Panc1 (cell line): Measurements from ENCODE around the gene POU2AF3. TPM values are rescaled to one million over a fixed set of nuclear protein-coding genes. Genes with fewer than 3 reads are reported as not detected.

Experiments
- ATAC-seq: fragments of 200-7000 bp; cut with Tn5 transposase; 2 replicates; pipeline ENCODE4 v1.9.1; 2020; ENCODE audit warnings: mild to moderate bottlenecking, moderate library complexity
- BruUV-seq: library from RNA; stranded (reverse); fragments of 400-500 nt; replicated peaks from 2 replicates; lab custom pipeline; 2021; lab: Mats Ljungman, UMichigan
- CTCF ChIA-PET: fragments of 300-600 bp; sonication (Branson Sonifier 250); formaldehyde crosslinking; loops from one replicate; lab custom pipeline; 2022; ENCODE audit warnings: antibody characterized with exemption; lab: Charles Lee
- POLR2A ChIA-PET: fragments of 300-600 bp; sonication (Branson Sonifier 250); formaldehyde crosslinking; loops from one replicate; lab custom pipeline; 2022; ENCODE audit warnings: antibody characterized with exemption; lab: Charles Lee
- DNase-seq: peaks from one replicate; pipeline ENCODE4 v3.0.0-alpha.2; 2010; ENCODE audit warnings: low read depth, low spot score
- H3K27ac ChIP-seq: 2 replicates; pipeline ENCODE4 v1.5.1; 2011; ENCODE audit warnings: mild to moderate bottlenecking, low read length, inconsistent platforms
- H3K27me3 ChIP-seq: fragments of 200-500 bp; sonication (Bioruptor generic); 2 replicates; pipeline ENCODE4 v1.6.0; 2014; ENCODE audit warnings: low read length, inconsistent platforms; ENCODE audit not compliant: control insufficient read depth, insufficient read depth
- H3K36me3 ChIP-seq: fragments of 200-500 bp; sonication (Bioruptor generic); 2 replicates; pipeline ENCODE4 v1.5.1; 2014; ENCODE audit warnings: inconsistent platforms, mild to moderate bottlenecking, low read length, moderate library complexity; ENCODE audit not compliant: control insufficient read depth, insufficient read depth
- H3K4me1 ChIP-seq: 2 replicates; pipeline ENCODE4 v1.5.1; 2011; ENCODE audit warnings: inconsistent platforms, mild to moderate bottlenecking, low read length, moderate library complexity; ENCODE audit not compliant: control insufficient read depth, insufficient read depth
- H3K4me3 ChIP-seq, 2 experiments: 2 replicates each; pipeline ENCODE4 v1.5.1; 2011 to 2012; ENCODE audit warnings: low read depth in 2 of 2, low read length in 2 of 2, mild to moderate bottlenecking in 2 of 2, inconsistent platforms in 1 of 2, moderate library complexity in 1 of 2
- H3K9me3 ChIP-seq: fragments of 200-500 bp; sonication (Bioruptor generic); 2 replicates; pipeline ENCODE4 v1.5.1; 2014; ENCODE audit warnings: low read depth, mild to moderate bottlenecking, inconsistent platforms, low read length, moderate library complexity; ENCODE audit not compliant: control insufficient read depth, insufficient read depth
- POLR2AphosphoS5 ChIP-seq: IDR thresholded peaks from 2 replicates; pipeline ENCODE4 v1.6.1; 2012; ENCODE audit warnings: mild to moderate bottlenecking, low read depth, low read length, moderate library complexity
- REST ChIP-seq, 2 experiments: IDR thresholded peaks; 2 replicates each; pipeline ENCODE4 v1.6.1; 2011 to 2012; ENCODE audit warnings: low read depth in 2 of 2, control low read depth in 1 of 2, low read length in 1 of 2, mild to moderate bottlenecking in 1 of 2, moderate library complexity in 1 of 2; ENCODE audit not compliant: insufficient read depth in 1 of 2
- SIN3A ChIP-seq: IDR thresholded peaks from 2 replicates; pipeline ENCODE4 v1.6.1; 2012; ENCODE audit warnings: low read depth, mild to moderate bottlenecking, low read length, moderate library complexity, borderline replicate concordance; ENCODE audit not compliant: insufficient read depth
- TCF7L2 ChIP-seq: IDR thresholded peaks from 2 replicates; pipeline ENCODE4 v1.6.1; 2011; ENCODE audit warnings: mild to moderate bottlenecking, low read depth, low read length, inconsistent platforms
- in situ Hi-C: cut with HindIII; loops from 2 replicates; pipeline ENCODE4 v1.10.0; 2016; ENCODE audit warnings: low sequenced_read_pairs, low pct_unique_long_range_greater_than_20kb
- intact Hi-C: fragments of 100-400 bp; cut with micrococcal nuclease; formaldehyde crosslinking; loops from one replicate; pipeline ENCODE4 v1.10.0; 2022; ENCODE audit not compliant: unreplicated experiment
- total RNA-seq: library from RNA; stranded (reverse); gene quantifications from one replicate; pipeline ENCODE4 v1.2.1, GENCODE V29; 2021; ENCODE audit not compliant: unreplicated experiment
- TF ChIP-seq, protein P1 (sequence below): fragments of 450-650 bp; IDR thresholded peaks from 2 replicates; pipeline ENCODE4 v1.5.1; 2017; ENCODE audit warnings: mild to moderate bottlenecking

POU2AF3 gene
- total RNA-seq, 1 experiment from 2014 or later = 0.64 TPM

DNA sequence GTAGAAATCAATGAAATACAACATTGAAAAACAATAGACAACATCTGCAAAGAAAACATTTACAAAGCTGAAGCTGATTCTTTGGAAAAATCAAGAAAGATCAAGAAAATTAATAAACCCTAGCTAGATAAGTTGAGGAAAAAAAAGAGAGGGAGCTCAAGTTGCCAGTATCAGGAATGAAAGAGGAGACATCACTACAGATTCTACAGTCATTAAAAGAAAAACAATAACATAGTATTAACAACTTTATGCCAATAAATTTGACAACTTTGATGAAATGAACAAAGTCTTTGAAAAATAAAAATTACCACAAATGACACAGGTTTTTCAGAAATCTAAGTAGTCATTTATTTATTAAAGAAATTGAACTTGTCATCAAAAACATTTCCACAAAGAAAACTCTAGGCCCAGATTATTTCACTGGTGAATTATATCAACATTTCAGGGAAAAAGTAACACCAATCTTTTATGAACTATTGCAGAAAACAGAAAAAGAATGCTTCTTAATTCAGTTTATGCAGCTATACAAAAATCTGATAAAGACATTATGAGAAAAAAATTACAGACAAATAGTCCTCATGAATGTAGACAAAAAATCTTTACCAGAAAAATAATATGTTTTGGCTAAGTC, 41.5 kb downstream of the POU2AF3 start:
- no peak for TF ChIP-seq POLR2AphosphoS5
- TF ChIP-seq, protein P1, sequence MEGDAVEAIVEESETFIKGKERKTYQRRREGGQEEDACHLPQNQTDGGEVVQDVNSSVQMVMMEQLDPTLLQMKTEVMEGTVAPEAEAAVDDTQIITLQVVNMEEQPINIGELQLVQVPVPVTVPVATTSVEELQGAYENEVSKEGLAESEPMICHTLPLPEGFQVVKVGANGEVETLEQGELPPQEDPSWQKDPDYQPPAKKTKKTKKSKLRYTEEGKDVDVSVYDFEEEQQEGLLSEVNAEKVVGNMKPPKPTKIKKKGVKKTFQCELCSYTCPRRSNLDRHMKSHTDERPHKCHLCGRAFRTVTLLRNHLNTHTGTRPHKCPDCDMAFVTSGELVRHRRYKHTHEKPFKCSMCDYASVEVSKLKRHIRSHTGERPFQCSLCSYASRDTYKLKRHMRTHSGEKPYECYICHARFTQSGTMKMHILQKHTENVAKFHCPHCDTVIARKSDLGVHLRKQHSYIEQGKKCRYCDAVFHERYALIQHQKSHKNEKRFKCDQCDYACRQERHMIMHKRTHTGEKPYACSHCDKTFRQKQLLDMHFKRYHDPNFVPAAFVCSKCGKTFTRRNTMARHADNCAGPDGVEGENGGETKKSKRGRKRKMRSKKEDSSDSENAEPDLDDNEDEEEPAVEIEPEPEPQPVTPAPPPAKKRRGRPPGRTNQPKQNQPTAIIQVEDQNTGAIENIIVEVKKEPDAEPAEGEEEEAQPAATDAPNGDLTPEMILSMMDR = no peak
- no peak for TF ChIP-seq REST (IDR thresholded peaks at IDR 0.05; ENCODE audit: insufficient read depth in 1 of 2, low read depth in 2 of 2, low read length in 1 of 2)
- no peak for TF ChIP-seq TCF7L2
- no peak for TF ChIP-seq SIN3A
- Histone ChIP-seq H3K4me3 (no peak overlapping the region), H3K27me3 (no peaks in the 10 kb centered on the region; the same call in 1 of the 2 replicates), H3K36me3 (no peaks in the 10 kb centered on the region), H3K9me3 (no peaks in the 10 kb centered on the region), H3K4me1 (no peaks in the 10 kb centered on the region), H3K27ac (no peak overlapping the region)
- intact Hi-C loops = no loop called here
- ATAC-seq (no peak), DNase-seq (no peak)
- BruUV-seq = no TSS peak
- ChIA-PET POLR2A (no interaction called here), CTCF (no interaction called here)
- in situ Hi-C loops = no loop called here

GRCh38 chr11:111342329-111342728, 44.0 kb downstream of the POU2AF3 start:
- no peaks in the 10 kb centered on the region for H3K4me1 ChIP-seq
- no peaks in the 10 kb centered on the region for H3K9me3 ChIP-seq
- H3K27me3 ChIP-seq = no peaks in the 10 kb centered on the region; the same call in 1 of the 2 replicates
- ChIA-PET POLR2A (no interaction called here), CTCF (no interaction called here)
- DNase-seq = no peak
- ATAC-seq = no peak
- H3K4me3 ChIP-seq = no peak overlapping the region
- BruUV-seq = no TSS peak
- TF ChIP-seq TCF7L2 = no peak
- in situ Hi-C loops (no loop called here), intact Hi-C loops (no loop called here)
- H3K27ac ChIP-seq = no peak overlapping the region
- no peaks in the 10 kb centered on the region for H3K36me3 ChIP-seq

DNA sequence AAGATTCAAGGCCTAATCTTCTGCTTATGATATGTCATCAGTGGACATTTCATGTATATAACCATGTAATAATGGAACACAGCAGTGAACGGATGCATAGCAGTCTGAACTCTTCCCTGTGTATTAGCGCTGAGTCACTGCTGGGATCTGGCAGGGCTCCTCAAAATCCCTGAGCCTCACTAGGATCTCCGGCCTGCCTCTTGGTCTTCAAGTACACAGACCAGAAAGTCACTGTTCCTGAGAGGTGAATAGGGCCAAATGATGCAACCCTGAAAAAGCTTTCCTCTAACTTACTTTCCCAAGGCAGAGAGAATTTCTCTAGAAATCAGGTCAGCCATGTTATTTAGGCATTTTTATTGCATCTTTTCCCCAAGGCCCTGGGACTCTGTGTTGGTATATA, 45.7 kb downstream of the POU2AF3 start:
- no peak for TF ChIP-seq TCF7L2
- no peak for TF ChIP-seq SIN3A
- no peak for TF ChIP-seq REST (IDR thresholded peaks at IDR 0.05; ENCODE audit: insufficient read depth in 1 of 2, low read depth in 2 of 2, low read length in 1 of 2)
- Histone ChIP-seq H3K4me1 (no peaks in the 10 kb centered on the region), H3K9me3 (no peaks in the 10 kb centered on the region), H3K36me3 (no peaks in the 10 kb centered on the region), H3K27ac (no peak overlapping the region), H3K4me3 (no peak overlapping the region), H3K27me3 (no peaks in the 10 kb centered on the region; the same call in none of the 2 replicates)
- no TSS peak for BruUV-seq
- DNase-seq (no peak), ATAC-seq (no peak)
- ChIA-PET POLR2A (no interaction called here), CTCF (no interaction called here)
- intact Hi-C loops = no loop called here
- in situ Hi-C loops = no loop called here
